Inferior parietal cortex (tissue), 1 donor: ENCODE results near the gene FSTL4.

Source experiments
- DNase-seq: peaks from one replicate; pipeline ENCODE4 v3.0.0-alpha.2; 2016; ENCODE audit errors: extremely low spot score

The FSTL4 gene

GRCh38 chr5:133610489-133611356 lies 1.6 kb downstream of the FSTL4 start:
- peak; percentile 58 for DNase-seq

DNA sequence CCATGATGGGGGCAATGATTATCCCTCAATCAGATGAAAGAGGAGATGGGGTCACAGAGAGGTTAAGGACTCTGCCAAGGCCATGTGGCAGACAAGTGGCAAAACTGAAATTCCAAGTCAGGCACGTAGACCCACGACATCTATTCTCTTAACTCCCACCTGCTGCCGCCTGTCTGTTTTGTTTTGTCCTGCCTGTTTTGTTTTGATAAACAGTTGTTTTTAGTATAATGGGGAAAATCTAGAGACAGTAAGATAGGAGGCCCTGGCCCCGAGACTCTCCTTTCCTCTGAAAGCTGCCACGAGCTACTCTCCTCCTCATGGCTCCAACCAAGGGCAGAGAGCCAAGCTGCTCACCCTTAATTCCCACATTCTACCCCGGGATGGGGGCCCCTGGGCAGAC lies 4.9 kb downstream of the FSTL4 start:
- DNase-seq, result no peak

DNA sequence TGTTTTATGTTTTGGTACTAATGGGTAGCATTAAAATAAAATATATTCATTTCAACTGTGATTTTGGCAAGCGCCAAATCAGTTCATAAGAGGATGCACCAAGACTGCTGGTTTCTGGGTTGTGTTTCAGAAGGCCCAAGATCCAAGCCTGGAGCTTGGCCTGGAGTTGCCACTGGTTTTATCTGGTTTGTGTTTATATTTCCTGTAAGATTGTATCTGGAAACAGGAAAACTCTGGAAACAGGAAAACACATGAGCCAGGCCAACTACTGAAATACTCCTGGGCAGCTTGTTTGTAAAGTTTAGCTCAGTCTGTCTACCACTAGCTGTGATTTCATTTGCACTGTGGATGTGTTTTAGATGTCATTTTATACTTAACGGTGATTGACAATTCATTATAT lies 5.5 kb downstream of the FSTL4 start:
- no peak for DNase-seq

- no peak for DNase-seq
Observed at GRCh38 chr5:133605323-133605722, 7.0 kb downstream of the FSTL4 start.

- no peak for DNase-seq
Observed at GRCh38 chr5:133603711-133604110, 8.6 kb downstream of the FSTL4 start.

- DNase-seq, result no peak
Observed at GRCh38 chr5:133602835-133603380, 9.4 kb downstream of the FSTL4 start.

- no peak for DNase-seq
Observed at GRCh38 chr5:133599600-133599999, 12.7 kb downstream of the FSTL4 start.

GRCh38 chr5:133599044-133599443 lies 13.3 kb downstream of the FSTL4 start:
- DNase-seq, result no peak

- DNase-seq, result no peak
Observed at GRCh38 chr5:133596049-133596448, 16.3 kb downstream of the FSTL4 start.

DNA sequence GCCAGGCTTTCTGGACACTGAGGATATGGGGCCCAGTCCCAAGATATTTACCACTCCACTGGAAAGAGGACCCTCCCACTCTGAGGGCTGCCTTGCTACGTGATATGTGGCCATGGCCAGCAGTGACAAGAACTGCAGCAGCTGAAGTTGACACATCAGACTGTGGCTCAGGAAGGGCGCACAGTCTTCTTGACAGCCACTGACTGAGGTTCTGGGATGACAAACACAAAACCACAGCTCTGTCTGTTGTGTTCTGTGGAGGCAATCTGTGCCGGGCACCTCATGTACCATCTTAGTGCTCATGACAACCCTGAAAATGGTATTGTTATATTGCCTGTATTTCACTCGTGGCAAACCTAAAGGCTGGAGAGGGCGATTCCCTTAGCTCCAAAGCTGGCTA lies 16.9 kb downstream of the FSTL4 start:
- no peak for DNase-seq

- no peak for DNase-seq
Observed at GRCh38 chr5:133589286-133589685, 23.1 kb downstream of the FSTL4 start.

GRCh38 chr5:133582971-133583370 lies 29.4 kb downstream of the FSTL4 start:
- DNase-seq, result no peak

- no peak for DNase-seq
Observed at GRCh38 chr5:133581918-133582317, 30.4 kb downstream of the FSTL4 start.

- no peak for DNase-seq
Observed at GRCh38 chr5:133581348-133581747, 31.0 kb downstream of the FSTL4 start.

- no peak for DNase-seq
Observed at GRCh38 chr5:133580618-133581017, 31.7 kb downstream of the FSTL4 start.

DNA sequence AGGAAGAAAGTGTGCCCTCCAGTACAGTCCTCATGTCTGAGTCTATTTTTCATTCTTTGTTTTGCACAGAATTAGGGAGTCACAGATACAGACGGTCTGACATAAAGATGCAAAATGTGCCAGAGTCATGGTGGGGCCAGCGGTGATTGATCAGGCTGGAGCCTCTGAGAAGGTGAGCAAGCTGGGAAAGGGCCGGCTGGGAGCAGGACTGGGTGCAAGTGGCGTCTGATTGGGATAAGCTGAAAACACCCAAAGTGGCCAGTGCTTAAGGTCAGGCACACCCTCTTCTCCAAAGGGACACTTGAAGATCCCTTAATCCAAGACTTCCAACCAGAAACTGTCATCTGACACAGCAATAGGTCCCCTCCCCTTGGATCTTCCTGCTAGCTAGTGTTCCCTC lies 32.6 kb downstream of the FSTL4 start:
- no peak for DNase-seq

GRCh38 chr5:133569347-133569746 lies 43.0 kb downstream of the FSTL4 start:
- DNase-seq, result peak; percentile 42

- no peak for DNase-seq
Observed at GRCh38 chr5:133565993-133566392, 46.3 kb downstream of the FSTL4 start.

- peak; percentile 44 for DNase-seq
Observed at GRCh38 chr5:133564921-133565565, 47.3 kb downstream of the FSTL4 start.

DNA sequence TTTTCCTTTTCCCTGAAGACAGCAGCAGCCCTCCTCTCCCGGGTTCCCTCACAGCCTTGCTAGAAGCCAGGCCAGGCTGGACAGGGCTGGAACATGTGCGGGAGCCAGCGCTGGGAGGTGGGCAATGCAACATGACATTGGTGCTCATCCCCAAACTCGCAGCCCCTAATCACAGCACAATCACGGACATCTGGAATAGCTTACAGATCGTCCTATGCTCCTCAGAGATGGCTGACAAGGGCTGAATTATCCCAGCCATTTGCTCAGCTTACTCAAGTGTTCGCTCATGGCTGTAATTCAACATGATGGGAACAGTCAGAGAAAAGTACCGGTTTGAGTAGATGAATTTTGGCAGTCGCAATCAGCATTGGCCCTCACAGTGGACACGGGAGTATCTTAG lies 49.8 kb downstream of the FSTL4 start:
- no peak for DNase-seq

GRCh38 chr5:133559960-133560359 lies 52.4 kb downstream of the FSTL4 start:
- no peak for DNase-seq

DNA sequence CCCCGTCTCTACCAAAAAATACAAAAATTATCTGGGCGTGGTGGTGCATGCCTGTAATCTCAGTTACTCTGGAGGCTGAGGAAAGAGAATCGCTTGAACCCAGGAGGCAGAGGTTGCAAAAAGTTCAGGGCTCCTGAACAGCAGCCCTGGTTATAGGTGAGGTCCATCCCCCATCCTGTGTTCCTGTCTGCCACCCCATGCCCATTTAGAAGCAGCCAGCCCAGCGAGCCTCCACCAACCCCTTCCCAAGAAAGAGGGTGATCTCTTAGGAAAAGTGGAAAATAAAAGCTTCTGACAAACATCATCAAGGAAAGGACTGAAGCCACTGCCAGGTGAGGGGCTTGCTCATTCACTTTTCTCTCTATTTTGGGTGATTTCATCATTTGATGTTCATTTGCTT lies 55.8 kb downstream of the FSTL4 start:
- no peak for DNase-seq

- no peak for DNase-seq
Observed at GRCh38 chr5:133554279-133554678, 58.1 kb downstream of the FSTL4 start.
